GM12891 (cell line): Measurements from ENCODE around the gene SNRPB.

Experiments used
- DNase-seq: peaks from one replicate; pipeline ENCODE4 v3.0.0; 2011; ENCODE audit warnings: low spot score; ENCODE audit not compliant: insufficient read length
- FAIRE-seq: peaks from 2 replicates; lab custom pipeline; 2011; peaks lifted over from hg19 to GRCh38; lab: Jason Lieb, UNC
- PAX5 ChIP-seq: IDR thresholded peaks from 2 replicates; pipeline ENCODE4 v1.6.1; 2011; ENCODE audit warnings: low read length, moderate library complexity, mild to moderate bottlenecking; ENCODE audit not compliant: insufficient read depth, severe bottlenecking
- POLR2A ChIP-seq: IDR thresholded peaks from 2 replicates; pipeline ENCODE4 v1.6.1; 2011; ENCODE audit warnings: low read depth, low read length, control low read depth
- POLR2AphosphoS5 ChIP-seq: IDR thresholded peaks from 2 replicates; pipeline ENCODE4 v1.6.1; 2011; ENCODE audit warnings: low read depth, low read length, control low read depth
- POU2F2 ChIP-seq: IDR thresholded peaks from 2 replicates; pipeline ENCODE4 v1.6.1; 2011; ENCODE audit warnings: low read depth, mild to moderate bottlenecking, control low read depth, low read length, moderate library complexity
- SPI1 ChIP-seq: IDR thresholded peaks from 2 replicates; pipeline ENCODE4 v1.6.1; 2011; ENCODE audit warnings: low read depth, low read length, control low read depth
- TAF1 ChIP-seq: IDR thresholded peaks from 2 replicates; pipeline ENCODE4 v1.6.1; 2011; ENCODE audit warnings: low read depth, low read length, control low read depth

SNRPB gene

DNA sequence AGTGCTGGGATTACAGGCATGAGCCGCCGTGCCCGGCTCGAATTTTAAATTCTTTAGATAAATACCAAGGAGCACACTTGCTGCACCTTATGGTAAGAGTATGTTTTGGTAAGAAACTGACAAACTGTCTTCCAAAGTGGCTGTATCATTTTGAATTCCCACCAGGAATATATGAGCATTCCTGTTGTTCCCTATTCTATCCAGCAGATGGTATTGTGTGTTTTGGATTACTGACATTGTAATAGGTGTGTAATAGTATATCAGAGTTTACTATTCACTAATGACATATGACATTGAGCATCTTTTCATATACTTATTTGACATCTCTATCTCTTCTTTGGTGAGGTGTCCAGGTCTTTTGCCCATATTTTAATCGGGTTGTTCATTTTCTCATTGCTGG is 49.3 kb downstream of the SNRPB start:
- FAIRE-seq (no peak), DNase-seq (no peak)
- TF ChIP-seq POLR2A (no peak), PAX5 (no peak), POLR2AphosphoS5 (no peak), SPI1 (no peak), TAF1 (no peak), POU2F2 (no peak)

DNA sequence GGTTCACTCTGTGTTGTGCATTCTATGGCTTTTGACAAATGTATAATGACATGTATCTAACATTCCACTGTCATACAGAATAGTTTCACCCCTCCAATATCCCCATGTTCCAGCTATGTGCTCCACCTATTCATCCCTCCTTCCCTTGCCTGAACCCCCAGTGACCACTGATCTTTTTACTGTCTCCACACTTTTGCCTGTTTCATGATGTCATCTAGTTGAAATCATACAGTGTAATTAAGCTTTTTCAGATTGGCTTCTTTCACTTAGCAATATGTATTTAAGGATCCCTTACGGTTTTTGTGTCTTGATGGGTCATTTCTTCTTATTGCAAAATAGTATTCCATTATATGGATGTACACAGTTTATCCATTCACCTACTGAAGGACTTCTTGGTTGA is 50.1 kb downstream of the SNRPB start:
- no peak for TF ChIP-seq TAF1
- TF ChIP-seq SPI1 = no peak
- no peak for TF ChIP-seq POU2F2
- no peak for TF ChIP-seq POLR2AphosphoS5
- TF ChIP-seq POLR2A = no peak
- TF ChIP-seq PAX5 = no peak
- FAIRE-seq = no peak
- DNase-seq = no peak

DNA sequence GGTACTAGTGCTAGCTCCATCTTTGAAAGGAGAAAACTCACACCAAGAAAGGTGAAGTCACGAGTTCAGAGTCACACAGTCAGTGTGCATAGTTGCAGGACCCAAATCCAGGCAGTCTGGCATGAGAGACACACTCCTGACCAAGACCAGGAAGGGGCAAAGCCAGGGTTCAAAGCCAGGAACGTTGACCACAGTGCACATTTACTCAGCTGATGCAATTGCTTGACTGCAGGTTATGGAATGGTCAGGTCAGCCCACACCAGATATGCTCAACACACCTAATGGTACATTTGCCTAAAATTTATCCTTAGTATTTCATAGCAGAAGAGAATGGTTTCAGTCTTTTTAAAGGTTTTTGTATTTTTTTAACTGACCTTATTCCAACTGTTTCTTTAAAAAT is 52.2 kb downstream of the SNRPB start:
- DNase-seq = no peak
- no peak for FAIRE-seq
- TF ChIP-seq TAF1 (no peak), POU2F2 (no peak), POLR2A (no peak), SPI1 (no peak), POLR2AphosphoS5 (no peak), PAX5 (no peak)

DNA sequence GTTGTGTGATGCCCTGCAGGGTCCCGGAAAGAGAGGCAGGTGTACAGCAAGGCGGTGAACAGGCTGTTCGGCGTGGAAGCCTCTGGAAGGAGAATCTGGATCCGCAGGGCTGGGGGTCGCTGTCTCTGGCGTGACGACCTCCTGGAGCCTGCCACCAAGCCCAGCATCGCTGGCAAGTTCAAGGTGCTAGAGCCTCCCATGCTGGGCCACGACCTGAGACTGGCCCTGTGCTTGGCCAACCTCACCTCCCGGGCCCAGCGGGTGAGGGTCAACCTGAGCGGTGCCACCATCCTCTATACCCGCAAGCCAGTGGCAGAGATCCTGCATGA is 53.4 kb downstream of the SNRPB start:
- TF ChIP-seq POLR2AphosphoS5 (no peak), PAX5 (no peak), TAF1 (no peak), POU2F2 (no peak), SPI1 (no peak), POLR2A (no peak)
- DNase-seq (no peak), FAIRE-seq (no peak)

DNA sequence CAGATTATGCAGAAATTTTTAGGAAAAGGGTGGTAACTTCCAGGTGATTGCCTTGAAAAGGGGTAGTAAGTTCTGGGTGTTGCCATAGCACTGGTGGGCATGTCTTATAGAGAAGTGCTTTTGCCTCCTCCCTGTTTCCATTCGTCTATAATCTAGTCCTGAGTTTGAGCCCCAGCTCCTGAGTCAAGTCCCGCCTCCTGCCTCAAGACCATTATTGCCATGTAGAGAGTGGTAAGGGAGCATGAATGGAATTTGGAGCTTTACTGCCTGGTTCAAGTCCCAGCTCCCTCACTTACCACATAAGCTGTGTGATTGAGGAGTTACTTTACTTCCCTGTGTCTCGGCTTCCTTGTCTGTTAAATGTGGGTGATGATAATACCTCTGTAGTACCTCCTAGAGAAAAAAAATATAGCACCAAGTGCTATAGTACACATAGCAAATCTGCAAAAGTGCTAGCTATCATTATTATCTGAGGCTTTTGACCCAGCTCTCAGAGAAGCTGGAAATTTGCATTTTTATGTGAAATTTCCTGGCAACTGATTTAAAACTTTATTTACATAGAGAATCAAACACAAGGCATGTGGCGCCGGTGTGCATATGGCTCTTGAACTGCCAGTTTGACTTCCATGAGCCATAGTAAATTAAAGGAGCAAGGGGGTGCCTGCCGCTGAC is 53.9 kb downstream of the SNRPB start:
- FAIRE-seq = no peak
- DNase-seq = no peak
- no peak for TF ChIP-seq SPI1
- no peak for TF ChIP-seq TAF1
- TF ChIP-seq PAX5 = no peak
- TF ChIP-seq POU2F2 = no peak
- TF ChIP-seq POLR2A = no peak
- TF ChIP-seq POLR2AphosphoS5 = no peak
